GM18511 (cell line): ENCODE measurements around the gene DDX20.
A peak's percentile ranks its signal among the peaks of the same experiment; 100 is the strongest.

ENCODE experiments used
- ATAC-seq: cut with Tn5 transposase; IDR thresholded peaks from one replicate; pipeline ENCODE4 v1.9.1; 2021; ENCODE audit warnings: mild to moderate bottlenecking, moderate library complexity; ENCODE audit not compliant: unreplicated experiment

DDX20 gene

DNA sequence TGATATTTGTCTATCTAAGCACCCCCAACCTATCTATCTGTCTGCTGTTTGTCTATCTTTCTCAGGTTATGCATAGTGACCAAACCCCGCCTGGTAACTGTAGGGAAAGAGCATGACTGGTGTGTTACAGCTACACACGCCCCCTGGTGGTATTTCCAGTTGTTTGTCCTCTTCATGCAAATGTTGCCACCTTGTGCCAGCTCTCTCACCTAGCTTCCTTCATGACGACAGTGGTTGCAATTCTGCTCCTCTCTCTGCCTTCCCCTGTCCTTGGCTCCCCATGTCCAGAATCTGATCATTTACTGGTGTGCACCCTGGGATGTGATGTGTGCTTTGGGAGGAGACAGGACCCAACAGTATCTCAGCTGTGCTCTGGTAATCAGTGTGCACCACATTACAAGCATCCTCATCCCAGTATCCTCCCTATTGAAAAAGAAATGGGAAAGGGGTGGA lies 8.4 kb upstream of the DDX20 start:
- ATAC-seq, result no peak

DNA sequence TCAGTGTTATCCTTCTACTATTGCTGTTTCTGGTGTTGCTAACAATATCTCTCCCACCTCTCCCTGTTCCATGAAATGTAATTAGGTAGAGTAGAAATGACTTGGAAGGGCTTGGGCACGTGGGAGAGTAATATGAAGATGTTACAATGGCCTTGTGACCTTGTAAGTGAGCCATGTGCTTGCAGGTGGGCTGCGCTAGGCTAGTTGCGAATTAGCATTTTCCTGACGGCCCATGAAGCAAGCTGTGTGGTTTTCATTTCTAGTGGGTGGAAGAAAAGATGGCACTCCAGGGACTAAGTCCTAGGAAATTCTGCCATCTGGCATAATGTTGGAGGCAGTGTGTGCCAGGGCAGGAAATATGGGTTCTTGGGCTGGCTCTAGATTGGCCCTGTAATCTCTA lies 7.8 kb upstream of the DDX20 start:
- ATAC-seq, result no peak

DNA sequence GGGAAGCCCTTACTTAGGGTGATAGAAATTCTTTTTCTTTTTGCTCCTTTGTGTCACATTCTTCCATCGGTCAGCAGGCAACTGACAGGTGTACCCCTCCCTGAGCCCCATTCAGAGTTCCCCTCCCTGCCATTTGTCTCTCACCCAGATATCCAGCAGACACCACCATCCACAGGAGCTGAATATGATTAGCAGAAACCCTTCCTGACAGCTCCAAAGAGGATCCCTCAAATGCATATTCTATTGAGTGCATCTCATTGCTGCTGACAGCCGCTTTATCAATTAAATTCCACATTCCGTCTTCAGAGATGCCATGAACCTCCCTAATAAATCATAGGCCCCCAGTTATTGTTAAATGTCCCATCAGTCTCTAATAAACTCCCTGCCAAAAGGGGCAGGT lies 6.1 kb upstream of the DDX20 start:
- no peak for ATAC-seq

DNA sequence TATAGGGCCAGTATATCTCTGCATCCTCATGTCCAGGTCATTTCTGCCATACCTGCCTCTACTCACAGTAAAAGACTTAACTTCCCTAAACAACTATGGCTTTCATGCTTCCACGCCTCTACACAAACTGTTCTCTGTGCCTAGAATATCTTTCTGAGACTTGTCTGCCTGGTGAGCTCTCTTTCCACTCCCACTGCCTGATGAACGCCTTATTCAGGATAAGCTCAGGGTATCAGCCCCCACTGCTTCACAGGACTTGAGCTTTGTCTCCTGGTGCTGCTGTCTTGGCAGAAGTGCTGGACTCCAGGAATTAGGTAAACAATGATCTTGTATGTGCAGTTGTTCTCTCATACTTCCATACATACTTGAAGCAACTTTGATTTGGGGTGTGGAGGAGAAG lies 4.8 kb upstream of the DDX20 start:
- ATAC-seq, result no peak

DNA sequence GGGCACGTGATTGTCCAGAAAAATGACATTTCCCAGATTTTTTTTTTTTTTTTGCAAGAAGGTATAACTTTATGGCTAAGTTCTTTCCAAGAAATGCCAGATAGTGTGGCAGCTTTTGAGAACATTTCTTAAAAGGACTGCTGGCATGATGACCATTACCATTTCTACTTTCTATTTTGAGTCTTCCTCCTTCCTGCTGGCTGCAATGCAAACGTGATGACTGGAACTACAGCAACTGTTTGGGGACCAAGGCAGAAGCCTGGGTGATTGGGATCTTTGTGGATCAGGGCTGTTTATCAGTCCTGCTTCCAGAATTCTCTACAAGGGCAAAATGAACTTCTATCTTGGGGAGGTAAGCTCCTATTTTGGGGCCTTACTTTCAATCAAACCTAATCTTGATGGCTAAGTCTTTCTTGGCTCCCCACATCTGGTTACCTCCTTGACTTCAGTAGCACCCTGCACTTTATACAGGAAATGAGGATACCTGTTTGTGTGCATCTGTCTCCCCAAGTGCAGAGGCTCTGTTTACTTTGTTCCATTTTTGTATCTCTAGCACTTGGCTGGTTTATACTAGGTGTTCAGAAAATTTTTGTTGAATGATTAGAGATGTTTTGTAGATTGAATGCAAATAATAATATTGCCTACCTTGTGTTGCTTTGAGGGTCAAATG lies 3.7 kb upstream of the DDX20 start:
- ATAC-seq, result no peak

DNA sequence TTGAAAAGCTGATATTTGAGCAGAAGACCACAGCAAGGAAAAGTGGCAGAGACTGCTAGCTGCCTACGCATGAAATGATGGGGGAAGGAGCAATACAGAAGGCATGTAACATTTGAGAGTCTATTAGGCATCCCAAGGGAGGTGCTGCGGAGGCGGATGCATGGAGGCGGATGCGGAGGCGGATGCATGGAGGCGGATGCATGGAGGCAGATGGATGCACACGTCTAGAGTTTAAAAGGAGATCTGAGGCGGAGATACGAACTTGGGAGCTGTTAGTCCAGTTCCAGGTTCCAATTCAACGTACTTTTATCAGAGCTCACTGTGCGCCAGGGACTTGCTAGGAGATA lies 744 bp upstream of the DDX20 start:
- peak; percentile 7 for ATAC-seq

DNA sequence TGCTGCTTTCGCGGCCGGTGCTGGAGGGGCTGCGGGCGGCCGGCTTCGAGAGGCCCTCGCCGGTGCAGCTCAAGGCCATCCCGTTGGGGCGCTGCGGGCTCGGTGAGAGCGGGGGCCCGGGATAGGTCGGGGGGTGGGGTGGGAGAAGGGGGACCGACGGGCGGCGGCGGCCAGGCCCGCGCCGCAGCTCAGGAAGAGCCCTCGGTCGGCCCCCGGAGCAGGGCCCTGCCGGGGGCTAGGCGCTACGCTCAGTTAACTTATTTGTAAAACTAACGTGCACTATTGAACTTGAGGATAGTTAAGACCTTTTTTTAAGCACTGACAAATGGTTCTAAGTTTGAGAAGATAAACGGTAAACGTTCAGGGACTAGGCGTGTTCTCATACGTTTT lies 418 bp downstream of the DDX20 start:
- ATAC-seq, result peak; percentile 24

DNA sequence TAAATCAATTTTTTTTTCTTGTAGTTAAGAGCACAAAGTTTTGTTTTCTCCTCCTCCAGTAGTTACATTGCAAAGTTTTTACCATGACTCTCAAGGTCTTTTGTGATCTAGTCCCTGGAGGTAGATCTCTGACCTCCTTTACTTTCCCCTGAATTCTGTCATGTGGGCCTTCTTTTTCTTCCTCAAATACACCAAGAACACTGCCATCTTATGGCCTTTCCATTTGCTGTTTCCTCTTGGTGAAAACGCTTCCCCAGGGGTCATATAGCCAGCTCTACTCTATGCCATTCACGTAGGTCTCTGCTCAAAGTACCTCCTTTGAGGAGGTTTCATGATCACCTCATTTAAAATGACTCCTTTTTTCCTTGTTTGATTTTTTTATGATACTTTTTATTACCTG lies 2.7 kb downstream of the DDX20 start:
- ATAC-seq, result no peak

DNA sequence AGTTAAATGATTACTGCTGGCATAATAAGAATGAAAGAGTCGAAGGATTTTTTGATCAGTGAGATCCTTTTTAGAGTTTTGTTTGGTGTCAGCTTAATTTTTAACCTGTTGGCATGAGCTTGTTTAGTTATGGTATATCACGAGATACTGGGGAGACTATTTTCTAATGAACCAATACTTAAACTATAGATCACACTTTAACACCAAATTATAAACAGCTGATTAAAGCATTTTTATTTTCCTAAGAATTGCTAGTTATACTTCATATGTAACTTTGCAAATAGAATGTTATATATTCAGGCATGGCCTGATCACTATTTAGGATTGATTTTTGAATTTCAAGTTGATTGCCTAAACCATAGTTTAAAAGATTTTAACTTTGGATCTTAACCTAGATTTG lies 6.0 kb downstream of the DDX20 start:
- ATAC-seq, result no peak

DNA sequence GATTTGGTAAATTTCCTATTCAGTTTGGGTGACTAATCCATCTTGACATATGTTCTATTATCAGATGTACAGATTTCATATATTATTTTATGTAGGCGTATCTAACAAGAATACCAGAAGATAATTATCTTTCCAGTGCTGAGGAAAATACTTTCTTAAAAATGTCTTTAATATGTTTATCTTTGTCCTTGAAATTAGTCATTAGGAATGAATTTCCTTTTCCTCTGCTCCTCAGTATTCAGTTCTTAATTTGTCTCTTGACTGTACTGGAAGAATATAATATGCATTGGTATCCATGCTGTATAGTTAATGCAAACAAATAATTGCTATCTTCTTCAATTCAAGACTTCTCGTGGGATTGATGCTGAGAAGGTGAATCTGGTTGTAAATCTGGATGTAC lies 6.6 kb downstream of the DDX20 start:
- no peak for ATAC-seq

DNA sequence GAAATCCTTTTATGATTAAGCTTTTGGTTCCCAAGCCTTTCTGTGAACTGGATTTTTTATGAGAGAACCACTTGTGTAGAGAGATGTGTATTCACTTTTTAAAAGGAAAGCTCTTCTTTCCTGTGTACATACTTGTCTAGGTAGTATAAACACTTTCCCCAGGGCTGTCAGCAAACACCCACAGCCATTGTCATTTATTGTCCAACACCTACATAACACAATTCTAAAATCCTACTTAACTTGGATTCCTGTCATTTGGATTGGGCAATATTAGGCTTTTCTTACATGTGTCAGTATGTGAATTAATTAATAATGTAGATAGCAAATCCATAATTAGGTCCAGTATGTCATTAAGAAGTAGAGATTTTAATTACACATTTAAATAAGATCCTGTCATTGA lies 12.3 kb downstream of the DDX20 start:
- no peak for ATAC-seq

DNA sequence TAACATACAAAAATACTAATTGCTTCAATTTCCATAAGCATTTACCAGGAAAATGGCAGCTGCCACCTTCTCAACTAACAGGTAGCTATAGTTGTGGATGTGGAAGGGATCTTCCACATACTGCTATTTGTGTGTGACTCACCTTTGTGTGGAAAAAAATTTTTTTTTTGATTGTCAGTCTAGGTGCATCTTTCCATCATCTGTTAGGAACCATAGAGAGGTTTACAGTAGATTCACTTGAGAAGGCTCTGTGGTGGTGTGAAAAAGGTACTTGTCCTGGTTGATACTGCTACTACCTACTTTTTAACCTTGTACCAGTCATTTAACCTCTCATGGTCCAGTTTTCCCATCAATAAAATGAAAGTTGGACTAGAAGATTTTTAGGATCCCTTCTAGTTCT lies 12.9 kb downstream of the DDX20 start:
- ATAC-seq, result no peak

DNA sequence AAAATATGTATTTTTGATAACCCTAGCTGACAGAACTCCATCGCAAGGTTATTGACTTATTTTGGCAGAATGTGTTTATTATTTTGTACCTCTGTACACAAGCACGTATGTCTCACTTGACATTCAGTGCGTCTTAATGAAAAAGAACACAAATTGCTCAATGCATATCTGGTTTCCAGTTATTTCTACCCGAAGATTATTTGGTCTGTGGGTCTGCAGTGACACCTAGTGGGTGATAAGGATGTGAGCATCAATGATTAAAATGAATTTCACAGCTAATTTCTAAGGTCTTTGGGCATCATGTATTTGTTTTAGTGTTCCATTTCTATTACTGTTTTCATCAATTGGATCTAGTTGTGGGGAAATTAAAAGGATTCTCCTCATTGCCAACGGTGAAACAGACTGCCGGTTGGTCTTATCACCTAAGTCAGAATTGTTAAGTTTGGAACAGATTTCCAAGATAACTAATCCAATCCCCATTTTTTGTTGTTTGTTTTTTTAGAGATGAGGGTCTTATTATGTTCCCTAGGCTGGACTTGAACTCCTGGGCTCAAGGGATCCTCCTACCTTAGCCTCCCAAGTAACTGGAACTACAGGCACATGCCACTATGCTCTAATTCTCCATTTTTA lies 13.9 kb downstream of the DDX20 start:
- ATAC-seq, result no peak

DNA sequence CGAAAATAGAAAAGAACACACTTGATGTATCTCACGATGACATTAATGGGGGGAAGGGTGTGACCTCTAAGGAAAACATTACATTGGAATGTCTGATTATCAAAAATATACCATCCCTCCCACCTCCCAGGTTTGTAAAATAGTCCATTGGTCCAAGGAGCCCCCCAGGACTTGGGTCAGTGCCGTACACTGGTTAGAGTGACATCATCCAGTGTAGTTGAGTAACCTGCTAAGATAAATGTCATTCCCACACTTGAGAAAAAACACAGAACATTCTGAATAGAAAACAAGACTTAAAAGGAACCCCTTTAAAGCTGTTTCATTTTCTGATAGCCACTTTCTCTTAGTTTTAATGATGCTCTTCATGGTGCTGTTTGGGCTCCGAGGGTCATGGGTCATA lies 15.2 kb downstream of the DDX20 start:
- no peak for ATAC-seq

DNA sequence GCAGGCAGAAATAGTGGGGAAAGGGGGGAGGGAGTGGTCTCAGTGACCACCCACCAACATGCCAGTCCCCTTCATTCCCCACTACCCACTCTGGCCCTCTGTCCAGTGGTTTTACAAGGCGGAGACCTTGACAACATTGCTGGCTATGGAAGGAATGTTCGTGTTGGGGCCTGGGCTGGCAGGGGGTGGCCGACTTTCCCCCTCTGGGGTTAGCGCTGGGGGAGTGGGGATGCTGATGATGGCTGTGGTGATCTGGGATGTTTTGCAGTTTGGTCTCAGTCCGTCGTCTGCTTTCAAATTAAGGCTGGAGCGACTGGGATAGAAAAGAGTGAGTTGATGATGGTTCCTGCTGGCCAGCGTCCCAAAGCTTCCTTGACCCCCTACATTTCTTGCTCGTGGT lies 20.3 kb downstream of the DDX20 start:
- no peak for ATAC-seq

DNA sequence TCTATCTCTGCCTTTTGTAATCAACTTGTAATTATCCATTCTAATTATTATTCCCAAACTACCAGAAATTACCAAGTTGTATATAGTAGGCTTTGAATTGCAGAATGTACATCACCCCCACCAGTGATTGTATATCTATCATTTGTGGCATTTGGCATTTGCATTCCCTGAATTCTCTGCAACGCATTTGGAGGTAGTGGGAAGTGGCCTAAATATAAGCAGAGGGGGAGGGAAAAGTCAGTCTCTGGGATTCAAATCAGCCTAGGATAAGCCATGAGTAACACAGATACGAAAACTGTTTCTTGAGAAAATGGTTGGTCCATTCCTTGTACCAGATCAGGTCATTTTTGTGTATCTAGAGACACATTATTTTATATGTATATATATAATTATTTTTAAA lies 20.7 kb downstream of the DDX20 start:
- ATAC-seq, result no peak

DNA sequence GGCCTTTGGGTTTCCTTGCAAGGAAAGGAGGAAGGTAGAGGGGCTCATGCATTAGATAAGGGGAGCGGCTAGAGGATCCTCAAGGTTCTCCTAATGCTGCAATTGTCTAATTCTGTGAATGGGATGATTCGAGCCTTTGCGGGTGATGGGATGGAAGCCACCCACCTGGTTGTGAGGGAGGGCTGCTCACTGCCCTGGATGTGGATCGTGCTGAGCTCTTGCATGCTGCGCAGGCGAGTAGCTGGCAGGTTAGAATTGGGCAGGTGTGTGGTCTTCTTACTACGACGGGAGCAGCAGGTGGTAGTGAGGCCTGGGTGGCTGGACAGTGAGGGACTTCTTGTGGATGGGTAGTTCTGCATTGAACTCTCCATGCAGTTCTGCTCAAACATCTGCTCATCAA lies 21.2 kb downstream of the DDX20 start:
- no peak for ATAC-seq

DNA sequence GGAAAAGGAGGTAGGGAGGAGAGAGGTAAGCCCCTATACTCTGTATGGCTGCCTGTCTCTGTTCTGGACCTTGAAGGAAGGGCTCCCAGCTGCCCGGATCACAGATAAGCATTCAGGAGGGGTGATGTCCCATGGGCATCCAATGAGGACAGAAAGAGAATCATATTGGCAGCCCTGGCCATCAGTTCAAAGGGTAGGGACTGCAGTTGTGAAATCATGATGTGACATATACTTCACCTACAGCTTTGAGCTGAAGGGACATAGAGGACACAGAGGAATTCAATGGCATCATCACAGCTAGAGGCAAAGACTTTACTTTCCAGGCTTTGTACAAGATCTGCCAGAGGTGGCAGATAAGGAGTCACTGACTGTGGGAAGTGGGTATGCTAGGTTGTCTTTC lies 21.6 kb downstream of the DDX20 start:
- ATAC-seq, result no peak

DNA sequence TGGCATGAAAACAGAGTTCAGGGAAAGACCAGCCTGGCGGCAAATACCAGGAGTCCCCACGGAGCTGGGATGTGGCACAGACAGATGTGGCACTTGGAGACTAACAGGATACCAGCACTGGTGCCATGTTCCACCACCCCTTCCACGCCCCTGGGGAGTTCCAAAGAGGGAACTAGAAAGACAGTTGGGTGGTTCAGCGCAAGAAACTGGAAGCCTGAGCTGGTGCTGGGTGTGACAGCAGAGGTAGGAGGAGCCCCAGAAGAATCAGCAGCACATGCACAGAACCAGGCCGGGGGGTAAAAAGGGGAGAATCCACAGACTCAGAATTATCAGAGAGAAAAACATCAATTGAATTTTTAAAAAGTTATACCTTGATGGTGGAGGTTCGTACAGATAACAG lies 22.4 kb downstream of the DDX20 start:
- ATAC-seq, result no peak

DNA sequence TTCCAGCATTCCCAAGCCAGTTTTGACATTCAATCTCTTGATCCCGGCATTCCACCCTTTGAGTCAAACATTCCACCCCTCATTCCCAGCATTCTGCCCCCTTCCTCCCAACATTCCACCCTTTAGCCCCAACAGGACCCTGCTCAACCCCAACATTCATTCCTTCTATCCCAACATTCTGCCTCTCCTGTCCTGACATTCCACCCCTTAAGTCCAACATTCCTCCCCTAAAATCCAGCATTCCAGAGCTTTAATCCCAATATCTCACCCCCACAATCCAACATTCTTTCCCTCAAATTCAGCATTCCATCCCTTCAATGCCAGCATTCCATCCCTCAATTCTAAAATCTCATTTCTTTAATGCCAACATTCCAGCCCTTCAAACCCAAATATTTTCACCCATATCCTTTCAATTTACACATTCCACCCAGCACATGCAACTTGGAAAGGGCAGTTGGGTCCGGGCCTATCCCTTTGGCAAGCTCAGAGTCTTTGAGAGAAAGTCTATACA lies 22.9 kb downstream of the DDX20 start:
- ATAC-seq, result no peak

DNA sequence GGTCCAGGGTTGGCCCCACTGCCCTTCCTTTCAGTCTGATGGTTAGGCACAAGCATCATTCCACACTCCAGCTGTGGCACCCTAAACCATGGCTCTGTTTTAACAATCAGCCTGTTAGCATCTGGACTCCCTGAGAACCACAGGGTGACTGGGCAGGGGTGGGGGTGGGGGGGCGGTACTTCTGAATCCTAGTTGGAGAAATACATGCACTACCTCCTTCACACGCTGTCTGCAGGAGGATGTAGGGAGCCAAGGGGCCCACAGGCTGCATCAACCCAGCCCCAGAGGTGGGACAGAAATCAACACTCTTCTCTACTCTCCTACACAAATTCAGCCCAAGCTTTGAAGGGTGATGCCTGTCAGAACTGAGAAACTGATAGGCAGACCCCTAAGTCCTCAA lies 23.8 kb downstream of the DDX20 start:
- ATAC-seq, result no peak

DNA sequence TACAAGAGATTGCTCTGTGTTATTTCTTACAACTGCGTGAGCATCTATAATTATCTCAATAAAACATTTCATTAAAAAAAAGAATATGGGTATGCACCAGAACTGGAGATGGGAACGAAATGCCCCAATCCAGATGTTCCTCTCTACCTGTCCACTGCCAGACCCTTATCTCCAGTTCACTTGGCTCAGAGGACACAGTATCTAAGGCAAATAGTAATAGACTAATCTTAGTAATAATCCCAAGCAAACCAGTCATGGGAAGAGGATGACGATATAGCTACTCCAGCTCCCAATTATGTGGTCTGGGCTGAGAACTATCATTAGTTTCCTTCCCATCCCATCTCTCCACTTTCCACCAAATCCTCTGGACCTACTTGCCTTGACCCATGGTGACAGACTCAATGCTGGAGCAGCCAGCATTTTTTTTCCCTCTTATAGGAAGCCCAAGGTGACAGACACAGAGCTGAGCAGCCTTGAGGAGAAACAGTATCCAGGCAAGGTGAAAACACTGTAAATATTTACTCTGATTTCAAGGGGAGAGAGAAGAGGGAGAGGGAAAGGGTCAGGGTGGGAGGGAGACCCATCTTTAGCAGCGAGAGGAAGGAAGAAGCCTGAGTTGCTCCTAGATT lies 28.7 kb downstream of the DDX20 start:
- ATAC-seq, result no peak
